ENCODE measurements around the gene FEN1. TPM values are rescaled to one million over a fixed set of nuclear protein-coding genes. Genes with fewer than 3 reads are reported as not detected.

Gene FEN1
- total RNA-seq, 2 donors from 2014 or later: 4.5 to 5.4 TPM

DNA sequence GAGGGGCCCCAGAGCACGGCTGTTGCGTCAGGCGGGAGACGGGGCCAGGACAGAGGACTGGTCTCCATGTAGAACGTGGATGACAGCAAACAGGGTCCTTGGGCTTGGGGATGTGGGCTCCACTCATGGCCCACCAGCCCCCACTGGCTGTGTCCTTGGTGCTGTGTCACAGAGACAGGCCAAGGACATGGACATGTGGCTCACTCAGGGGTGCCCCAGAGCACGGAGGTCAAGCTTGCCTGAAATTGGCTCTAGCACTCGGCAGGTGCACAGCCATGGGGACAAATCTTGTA is 49.8 kb downstream of the FEN1 start:
- H3K4me3 ChIP-seq: no peak overlapping the region
- TF ChIP-seq CTCF (IDR thresholded peaks at IDR 0.05): no peak
- peaks cover 46% of the 10 kb centered on the region for H3K36me3 ChIP-seq
- DNase-seq (ENCODE audit: low spot score): no peak
- ATAC-seq (ENCODE audit: insufficient number of reproducible peaks, low FRiP score, low read depth): no peak
- H3K27me3 ChIP-seq (replicated peaks; ENCODE audit: insufficient read depth): no peaks in the 10 kb centered on the region
- H3K9me3 ChIP-seq: no peaks in the 10 kb centered on the region
- no peaks in the 10 kb centered on the region for H3K4me1 ChIP-seq (ENCODE audit: control insufficient read depth in 1 of 2, low read depth in 2 of 2)
- no peak overlapping the region for H3K27ac ChIP-seq

GRCh38 chr11:61844909-61845565 is 52.3 kb downstream of the FEN1 start:
- TF ChIP-seq CTCF (IDR thresholded peaks at IDR 0.05): no peak
- DNase-seq (ENCODE audit: low spot score) (no peak), ATAC-seq (ENCODE audit: insufficient number of reproducible peaks, low FRiP score, low read depth) (no peak)
- Histone ChIP-seq H3K36me3 (peaks cover 71% of the 10 kb centered on the region), H3K9me3 (no peaks in the 10 kb centered on the region), H3K27me3 (replicated peaks; ENCODE audit: insufficient read depth) (no peaks in the 10 kb centered on the region), H3K4me3 (no peak overlapping the region), H3K4me1 (ENCODE audit: control insufficient read depth in 1 of 2, low read depth in 2 of 2) (peaks cover 0 to under 1% of the 10 kb centered on the region in 2 donors), H3K27ac (no peak overlapping the region)

DNA sequence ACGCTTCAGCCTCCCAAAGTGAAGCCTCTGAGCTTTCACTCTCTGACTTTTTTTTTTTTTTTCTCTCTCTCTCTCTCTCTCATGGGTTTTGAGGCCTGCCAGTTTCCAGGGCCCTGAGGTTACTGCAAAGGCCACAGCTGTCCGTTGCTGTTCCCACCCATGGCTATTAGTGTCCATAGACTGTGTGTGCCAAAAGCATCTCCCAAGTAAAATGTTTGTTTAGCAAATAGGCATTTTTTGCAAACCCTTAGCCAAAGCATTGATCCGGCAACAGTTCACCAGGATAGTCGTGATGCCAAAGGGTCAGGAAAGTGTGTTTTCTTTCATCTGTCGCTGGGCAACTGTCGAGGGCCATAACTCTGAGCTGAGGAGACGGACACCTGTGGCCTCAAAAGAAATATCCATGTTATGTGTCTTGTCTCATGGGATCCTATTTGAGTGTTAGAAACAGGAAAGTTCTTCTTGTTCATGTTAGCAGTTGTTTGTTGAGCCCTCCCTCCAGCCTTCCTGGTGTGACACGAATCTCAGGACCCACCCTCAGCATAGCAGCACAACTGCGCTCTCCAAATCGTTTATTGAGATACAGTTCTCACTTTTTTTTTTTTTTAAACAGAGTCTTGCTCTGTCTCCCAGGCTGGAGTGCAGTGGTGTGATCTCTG is 53.8 kb downstream of the FEN1 start:
- no peak for ATAC-seq (ENCODE audit: insufficient number of reproducible peaks, low FRiP score, low read depth)
- Histone ChIP-seq H3K27ac (no peak overlapping the region), H3K4me1 (ENCODE audit: control insufficient read depth in 1 of 2, low read depth in 2 of 2) (peaks cover 9 to 15% of the 10 kb centered on the region in 2 donors), H3K9me3 (no peaks in the 10 kb centered on the region), H3K36me3 (peaks cover 65% of the 10 kb centered on the region), H3K27me3 (replicated peaks; ENCODE audit: insufficient read depth) (no peaks in the 10 kb centered on the region), H3K4me3 (no peak overlapping the region)
- DNase-seq (ENCODE audit: low spot score): no peak
- TF ChIP-seq CTCF (IDR thresholded peaks at IDR 0.05): no peak

Other genes starting within 250 kb of the FEN1 start
- 1 to 10 TPM in 1 of 2 donors, not detected in 1; 2.6 TPM for gene SYT7, start 211.8 kb upstream of the FEN1 start, total RNA-seq
- gene DAGLA, start 112.5 kb upstream of the FEN1 start, total RNA-seq: 1 to 10 TPM; 1.2 to 1.4 TPM
- gene MYRF, start 40.3 kb upstream of the FEN1 start, total RNA-seq: 1 to 10 TPM in 1 of 2 donors, not detected in 1; 5.1 TPM
- 10 to 100 TPM; 17.3 to 63.6 TPM for gene TMEM258, start 312 bp upstream of the FEN1 start, total RNA-seq
- gene FADS1, start 24.1 kb downstream of the FEN1 start, total RNA-seq: 10 to 100 TPM; 39.0 to 52.9 TPM
- gene FADS2, start 35.4 kb downstream of the FEN1 start, total RNA-seq: 100 to 1,000 TPM in 1 of 2 donors, 10 to 100 TPM in 1; 89.2 to 234 TPM
- 100 to 1,000 TPM; 368 to 393 TPM for gene FADS3, start 98.6 kb downstream of the FEN1 start, total RNA-seq
- gene RAB3IL1, start 124.7 kb downstream of the FEN1 start, total RNA-seq: 10 to 100 TPM; 20.8 to 45.4 TPM
- gene BEST1, start 157.4 kb downstream of the FEN1 start, total RNA-seq: 1 to 10 TPM; 4.7 to 8.0 TPM
- 1,000 to 10,000 TPM; 1,820 to 2,025 TPM for gene FTH1, start 174.7 kb downstream of the FEN1 start, total RNA-seq

Measured in thoracic aorta (tissue), 2 donors.